Motor neuron (in vitro differentiated cells): Measurements from ENCODE around the gene NFATC4. TPM values are rescaled to one million over a fixed set of nuclear protein-coding genes. Genes with fewer than 3 reads are reported as not detected.
"Not testable (repeated sequence)": the region's sequence is repeated elsewhere in the genome, so short reads cannot be mapped to it uniquely, and the experiment has no call there.

Experiments
- ATAC-seq, 8 experiments: fragments of 200-7000 bp; cut with Tn5 transposase; replicated peaks in 6 of 8; 2 replicates each; pipeline ENCODE4 v1.8.0; 2021; ENCODE audit warnings: mild to moderate bottlenecking in 8 of 8, moderate library complexity in 8 of 8
- H3K27ac ChIP-seq, 2 donors: fragments of 250-450 bp; sonication (Bioruptor Pico); 2 replicates each; pipeline ENCODE4 v1.9.0; 2021; ENCODE audit warnings: antibody characterized with exemption in 2 of 2, mild to moderate bottlenecking in 2 of 2, moderate library complexity in 1 of 2
- H3K4me1 ChIP-seq, 2 donors: fragments of 250-450 bp; sonication (Bioruptor Pico); replicated peaks in 1 of 2; 2 replicates each; pipeline ENCODE4 v1.6.1; 2021; ENCODE audit warnings: antibody characterized with exemption in 2 of 2, mild to moderate bottlenecking in 2 of 2, moderate library complexity in 1 of 2
- H3K4me3 ChIP-seq, 5 donors: fragments of 250-450 bp; sonication (Bioruptor Pico); 2 replicates each; pipeline ENCODE4 v1.9.0; 2021; ENCODE audit warnings: antibody characterized with exemption in 5 of 5, mild to moderate bottlenecking in 5 of 5, moderate library complexity in 4 of 5
- WGBS, 10 experiments: fragments of 450-650 bp; shearing (Covaris generic); methylation state at CpG; one replicate each; pipeline ENCODE4 v1.0.0; 2022; 5-methylcytosine and 5-hydroxymethylcytosine counted together
- in situ Hi-C, 9 experiments: fragments of 400-800 bp; cut with MboI; loops; one replicate each; pipeline ENCODE4 v1.15.0; 2021; ENCODE audit warnings: low sequenced_read_pairs in 9 of 9, low pct_unique_long_range_greater_than_20kb in 2 of 9; ENCODE audit not compliant: unreplicated experiment in 9 of 9
- total RNA-seq, 8 experiments: library from RNA; unstranded; fragments of 300-600 nt; gene quantifications; 2 replicates each; pipeline versions ENCODE4 v1.2.3 to v1.2.4, GENCODE V29; 2022

NFATC4 gene
- total RNA-seq, 8 experiments from 2014 or later = 5.1 to 345 (median 13.4) TPM

DNA sequence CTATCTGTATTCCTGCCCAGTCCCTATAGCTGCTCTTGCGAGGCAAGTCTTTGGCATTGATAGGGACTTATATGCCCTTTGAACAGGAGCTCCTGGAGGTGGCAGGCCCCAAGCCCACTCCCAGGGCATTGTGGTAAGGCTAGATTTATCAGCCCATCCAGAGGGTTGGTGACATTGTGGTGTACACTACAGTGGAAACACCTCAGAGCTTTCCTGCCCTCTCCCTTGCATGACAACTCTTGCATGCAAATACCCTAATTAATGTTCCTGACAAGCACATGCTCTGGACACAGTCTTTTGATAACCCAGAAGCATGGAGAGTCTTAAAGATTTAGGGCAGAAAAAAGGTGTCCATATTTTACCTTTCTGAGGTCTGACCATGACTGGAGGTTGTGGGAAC lies 27.4 kb upstream of the NFATC4 start:
- Histone ChIP-seq H3K27ac (no peak overlapping the region), H3K4me1 (peaks cover 0 to 4% of the 10 kb centered on the region in 2 donors), H3K4me3 (no peak overlapping the region)
- WGBS, 10 experiments = 17 to 100% (median 94%) methylated on average over 1 of the region's 1 CpG; no CpG with 5 or more reads in 6 of the 10 experiments
- in situ Hi-C loops = loop anchor here in 4 of 9 experiments (25.0 kb wide), 1 partner anchor 97 kb away; the partner anchor contains the start of genes CBLN3 (in 4 of the 4), KHNYN (in 4 of the 4) and SDR39U1 (in 4 of the 4)
- no peak for ATAC-seq

- WGBS, 10 experiments = 70 to 100% (median 90%) methylated on average over 1 to 4 of the region's 4 CpGs; no CpG with 5 or more reads in 1 of the 10 experiments
- in situ Hi-C loops = loop anchor here in 4 of 9 experiments (25.0 kb wide), 1 partner anchor 94 kb away; the partner anchor contains the start of genes CBLN3 (in 4 of the 4), KHNYN (in 4 of the 4) and SDR39U1 (in 4 of the 4)
- Histone ChIP-seq H3K4me1 (peaks cover 0 to 4% of the 10 kb centered on the region in 2 donors), H3K4me3 (no peak overlapping the region), H3K27ac (no peak overlapping the region)
- no peak for ATAC-seq
Measured at GRCh38 chr14:24342889-24343288, 25.1 kb upstream of the NFATC4 start.

GRCh38 chr14:24343795-24344660 lies 24.0 kb upstream of the NFATC4 start:
- in situ Hi-C loops = loop anchor here in 4 of 9 experiments (25.0 kb wide), 1 partner anchor 93 kb away; the partner anchor contains the start of genes CBLN3 (in 4 of the 4), KHNYN (in 4 of the 4) and SDR39U1 (in 4 of the 4)
- Histone ChIP-seq H3K27ac (no peak overlapping the region), H3K4me3 (no peak overlapping the region), H3K4me1 (peaks cover 0 to 3% of the 10 kb centered on the region in 2 donors)
- WGBS, 10 experiments = 39 to 84% (median 72%) methylated on average over 2 to 7 of the region's 7 CpGs; no CpG with 5 or more reads in 1 of the 10 experiments
- no peak for ATAC-seq

DNA sequence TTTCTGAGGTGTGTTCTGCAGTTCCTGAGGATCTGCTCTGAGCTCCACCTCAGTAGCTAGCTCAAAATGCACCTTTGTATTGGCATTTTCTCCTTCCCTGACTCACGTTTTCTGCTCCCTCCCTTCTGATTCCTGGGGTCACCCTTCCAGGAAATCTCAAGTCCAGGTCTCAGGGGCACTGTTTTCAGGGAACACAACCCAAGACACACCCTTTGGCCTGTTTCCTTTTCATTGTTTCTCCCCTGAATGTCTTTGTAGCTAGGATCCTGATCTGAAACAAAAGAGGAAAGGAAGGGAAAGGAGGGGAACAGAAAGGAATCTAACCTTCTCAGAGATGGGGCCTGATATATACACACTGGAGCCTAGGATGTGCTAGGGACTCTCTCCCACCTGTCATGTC lies 20.9 kb upstream of the NFATC4 start:
- Histone ChIP-seq H3K27ac (no peak overlapping the region), H3K4me3 (no peak overlapping the region), H3K4me1 (no peaks in the 10 kb centered on the region)
- in situ Hi-C loops = loop anchor here in 4 of 9 experiments (25.0 kb wide), 1 partner anchor 90 kb away; the partner anchor contains the start of genes CBLN3 (in 4 of the 4), KHNYN (in 4 of the 4) and SDR39U1 (in 4 of the 4)
- 11 to 20% (median 17%) methylated on average over 1 of the region's 1 CpG; no CpG with 5 or more reads in 6 of the 10 experiments for WGBS, 10 experiments
- ATAC-seq = no peak

DNA sequence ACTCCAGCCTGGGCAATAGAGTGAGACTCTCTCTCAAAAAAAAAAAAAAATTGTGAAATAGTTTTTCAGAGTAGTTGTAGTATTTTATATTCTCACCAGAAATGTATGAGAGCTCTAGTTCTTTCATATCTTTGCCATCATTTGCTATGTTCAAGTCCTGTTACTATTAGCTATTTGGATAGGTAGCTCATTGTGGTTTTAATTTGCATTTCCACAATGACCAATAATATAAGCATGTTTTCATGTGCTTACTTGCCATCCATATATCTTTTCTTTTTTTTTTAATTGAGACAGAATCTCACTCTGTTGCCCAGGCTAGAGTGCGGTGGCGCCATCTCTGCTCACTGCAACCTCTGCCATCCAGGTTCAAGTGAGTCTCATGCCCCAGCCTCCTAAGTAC lies 19.8 kb upstream of the NFATC4 start:
- in situ Hi-C loops = loop anchor here in 4 of 9 experiments (25.0 kb wide), 1 partner anchor 89 kb away; the partner anchor contains the start of genes CBLN3 (in 4 of the 4), KHNYN (in 4 of the 4) and SDR39U1 (in 4 of the 4)
- H3K27ac ChIP-seq = no peak overlapping the region
- no peak overlapping the region for H3K4me3 ChIP-seq
- H3K4me1 ChIP-seq = no peaks in the 10 kb centered on the region
- 71 to 100% (median 88%) methylated on average over 2 of the region's 2 CpGs; no CpG with 5 or more reads in 4 of the 10 experiments for WGBS, 10 experiments
- no peak for ATAC-seq

DNA sequence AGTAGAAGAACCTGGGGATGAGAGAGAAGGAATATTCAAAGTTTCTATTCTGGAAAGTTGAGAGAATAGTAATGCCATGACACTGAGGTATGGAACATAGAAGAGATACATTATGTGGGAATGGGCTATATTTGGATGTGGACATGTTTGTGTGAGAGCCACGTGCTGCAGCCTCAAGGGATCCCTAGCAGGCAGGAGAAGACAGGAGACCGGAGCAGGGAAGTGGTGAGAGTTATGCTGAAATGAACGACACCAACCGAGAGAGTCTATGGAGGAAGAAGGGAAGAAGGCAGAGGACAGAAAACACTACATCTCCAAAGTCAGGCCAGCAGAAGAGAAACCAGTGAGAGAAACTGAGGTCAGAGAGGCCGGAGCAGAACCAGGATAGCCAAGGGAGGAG lies 18.2 kb upstream of the NFATC4 start:
- WGBS, 10 experiments = 29 to 71% (median 64%) methylated on average over 1 to 5 of the region's 5 CpGs
- in situ Hi-C loops = loop anchor here in 4 of 9 experiments (25.0 kb wide), 1 partner anchor 88 kb away; the partner anchor contains the start of genes CBLN3 (in 4 of the 4), KHNYN (in 4 of the 4) and SDR39U1 (in 4 of the 4)
- ATAC-seq = no peak

DNA sequence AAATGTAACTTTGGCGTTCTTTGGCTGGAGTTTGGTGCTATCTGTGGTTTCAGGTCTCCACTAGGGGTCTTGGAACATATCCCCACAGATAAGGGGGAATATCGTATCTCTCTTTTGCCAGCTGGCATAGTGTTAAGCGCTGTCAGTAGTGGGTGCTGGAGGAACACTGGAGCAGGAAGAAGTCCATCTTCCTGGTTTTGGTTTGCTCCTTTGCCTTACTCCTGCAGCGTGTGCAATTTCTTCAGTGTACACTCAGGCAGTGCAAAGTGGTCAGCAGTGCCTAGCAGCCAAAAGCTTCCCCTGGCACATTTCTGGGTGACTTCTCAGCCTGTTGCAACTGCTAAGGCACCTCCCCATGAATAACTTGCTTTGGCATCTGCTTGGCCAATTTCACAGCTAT lies 16.5 kb upstream of the NFATC4 start:
- no peak overlapping the region for H3K4me3 ChIP-seq
- in situ Hi-C loops = no loop called here
- no peaks in the 10 kb centered on the region for H3K4me1 ChIP-seq
- ATAC-seq = peak in 3 of 8 experiments; percentile 12 to 84 (median 16)
- WGBS, 10 experiments = 8 to 80% (median 43%) methylated on average over 1 to 4 of the region's 4 CpGs; no CpG with 5 or more reads in 3 of the 10 experiments
- H3K27ac ChIP-seq = no peak overlapping the region

More for the DNA sequence above, 18.2 kb upstream of the NFATC4 start:
- H3K27ac ChIP-seq = no peak overlapping the region
- H3K4me1 ChIP-seq = no peaks in the 10 kb centered on the region
- H3K4me3 ChIP-seq = no peak overlapping the region

GRCh38 chr14:24353559-24354481 lies 14.2 kb upstream of the NFATC4 start:
- Histone ChIP-seq H3K27ac (no peak overlapping the region), H3K4me3 (no peak overlapping the region), H3K4me1 (no peaks in the 10 kb centered on the region)
- in situ Hi-C loops = no loop called here
- 58 to 100% (median 84%) methylated on average over 1 to 5 of the region's 5 CpGs; no CpG with 5 or more reads in 2 of the 10 experiments for WGBS, 10 experiments
- ATAC-seq = peak in 3 of 8 experiments; percentile 50 to 95 (median 94)

DNA sequence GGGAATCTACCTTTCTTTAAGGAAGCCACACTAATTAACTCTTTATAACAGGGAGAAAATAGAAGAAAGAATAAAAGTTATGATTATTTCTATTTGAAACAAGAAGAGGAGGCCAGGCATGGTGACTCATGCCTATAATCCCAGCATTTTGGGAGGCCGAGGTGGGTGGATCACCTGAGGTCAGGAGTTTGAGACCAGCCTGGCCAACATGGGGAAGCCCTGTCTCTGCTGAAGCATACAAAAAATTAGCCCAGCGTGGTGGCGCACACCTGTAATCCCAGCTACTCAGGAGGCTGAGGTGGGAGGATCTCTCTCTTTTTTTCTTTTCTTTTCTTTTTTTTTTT lies 13.5 kb upstream of the NFATC4 start:
- H3K27ac ChIP-seq, H3K4me3 ChIP-seq, H3K4me1 ChIP-seq, in situ Hi-C loops: not testable (repeated sequence)
- ATAC-seq = peak in 2 of 8 experiments; percentile 58 to 59
- 0 to 100% (median 73%) methylated on average over 1 to 3 of the region's 3 CpGs; no CpG with 5 or more reads in 4 of the 10 experiments for WGBS, 10 experiments

- Histone ChIP-seq H3K4me1 (no peaks in the 10 kb centered on the region), H3K4me3 (no peak overlapping the region), H3K27ac (no peak overlapping the region)
- in situ Hi-C loops = no loop called here
- 82 to 100% (median 87%) methylated on average over 3 to 7 of the region's 7 CpGs; no CpG with 5 or more reads in 3 of the 10 experiments for WGBS, 10 experiments
- no peak for ATAC-seq
Measured at GRCh38 chr14:24355009-24355408, 13.0 kb upstream of the NFATC4 start.

DNA sequence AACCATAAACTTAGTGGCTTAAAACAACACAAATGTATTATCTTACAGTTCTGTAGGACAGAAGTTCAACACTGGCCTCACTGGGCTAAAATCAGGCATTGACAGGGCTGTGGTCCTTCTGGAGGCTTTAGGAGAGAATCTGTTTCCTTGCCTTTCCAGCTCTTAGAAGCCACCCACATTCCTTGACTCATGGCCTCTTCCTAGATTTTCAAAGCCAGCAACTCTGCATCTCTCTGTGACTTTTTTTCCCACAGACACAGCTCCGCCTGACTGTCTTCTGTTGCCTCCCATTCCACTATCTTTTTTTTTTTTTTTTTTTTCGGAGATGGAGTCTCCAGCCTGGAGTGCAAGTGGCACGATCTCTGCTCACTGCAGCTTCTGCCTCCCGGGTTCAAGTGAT lies 11.8 kb upstream of the NFATC4 start:
- 29 to 98% (median 60%) methylated on average over 1 to 4 of the region's 4 CpGs; no CpG with 5 or more reads in 2 of the 10 experiments for WGBS, 10 experiments
- in situ Hi-C loops = no loop called here
- no peak for ATAC-seq

GRCh38 chr14:24360281-24360680 lies 7.7 kb upstream of the NFATC4 start:
- ATAC-seq = no peak
- H3K27ac ChIP-seq = no peak overlapping the region
- in situ Hi-C loops = no loop called here
- WGBS, 10 experiments = 61 to 100% (median 83%) methylated on average over 1 to 3 of the region's 3 CpGs; no CpG with 5 or more reads in 3 of the 10 experiments
- no peaks in the 10 kb centered on the region for H3K4me1 ChIP-seq
- H3K4me3 ChIP-seq = no peak overlapping the region

More for the DNA sequence above, 11.8 kb upstream of the NFATC4 start:
- Histone ChIP-seq H3K4me3 (no peak overlapping the region), H3K4me1 (no peaks in the 10 kb centered on the region), H3K27ac (no peak overlapping the region)
